Right atrium auricular region (tissue), 2 donors: ENCODE measurements around the gene KIAA1191. TPM values are rescaled to one million over a fixed set of nuclear protein-coding genes. Genes with fewer than 3 reads are reported as not detected.
A peak's percentile ranks its signal among the peaks of the same experiment; 100 is the strongest.
"Not testable (repeated sequence)": the region's sequence is repeated elsewhere in the genome, so short reads cannot be mapped to it uniquely, and the experiment has no call there.

Experiments used
- DNase-seq: peaks from one replicate; pipeline ENCODE4 v3.0.0-alpha.2; 2019; ENCODE audit warnings: low spot score
- H3K27ac ChIP-seq, 2 donors: fragments of 200-600 bp; sonication (generic); 1 replicate in 1 of 2; 2 replicates in 1 of 2; pipeline ENCODE4 v1.5.1; 2016 to 2019
- H3K27me3 ChIP-seq, 2 donors: fragments of 200-600 bp; sonication (generic); one replicate each; pipeline versions ENCODE4 v1.5.1 to v1.6.0; 2017 to 2019
- H3K36me3 ChIP-seq: fragments of 200-600 bp; sonication (generic); one replicate; pipeline ENCODE4 v1.5.1; 2016
- H3K4me1 ChIP-seq, 2 donors: fragments of 200-600 bp; sonication (generic); one replicate each; pipeline versions ENCODE4 v1.5.1 to v1.6.0; 2017 to 2019
- H3K4me3 ChIP-seq, 2 donors: fragments of 200-600 bp; sonication (generic); 1 replicate in 1 of 2; 2 replicates in 1 of 2; pipeline ENCODE4 v1.5.1; 2017 to 2019; ENCODE audit warnings: mild to moderate bottlenecking in 1 of 2, moderate library complexity in 1 of 2
- H3K9me3 ChIP-seq, 2 donors: fragments of 200-600 bp; sonication (generic); one replicate each; pipeline ENCODE4 v1.5.1; 2019
- total RNA-seq, 2 donors: library from RNA; depleted of rRNA; stranded (reverse); fragments of >200 nt; gene quantifications; one replicate each; pipeline ENCODE4 v1.1.0, GENCODE V29; 2016
- TF ChIP-seq, protein P1 (sequence below), 2 donors: fragments of 200-600 bp; sonication (generic); IDR thresholded peaks; one replicate each; pipeline ENCODE4 v1.5.1; 2019; ENCODE audit warnings: antibody characterized with exemption in 2 of 2

Gene KIAA1191, protein sequence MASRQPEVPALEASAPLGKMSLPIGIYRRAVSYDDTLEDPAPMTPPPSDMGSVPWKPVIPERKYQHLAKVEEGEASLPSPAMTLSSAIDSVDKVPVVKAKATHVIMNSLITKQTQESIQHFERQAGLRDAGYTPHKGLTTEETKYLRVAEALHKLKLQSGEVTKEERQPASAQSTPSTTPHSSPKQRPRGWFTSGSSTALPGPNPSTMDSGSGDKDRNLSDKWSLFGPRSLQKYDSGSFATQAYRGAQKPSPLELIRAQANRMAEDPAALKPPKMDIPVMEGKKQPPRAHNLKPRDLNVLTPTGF
- 100 to 1,000 TPM; 118 to 141 TPM for total RNA-seq

- Histone ChIP-seq H3K4me1 (peaks cover 0 to 38% of the 10 kb centered on the region in 2 donors), H3K27ac (peak within 1 kb of the TSS; percentile 89 to 91), H3K9me3 (no peaks in the 10 kb centered on the region), H3K36me3 (peaks cover 12% of the 10 kb centered on the region), H3K4me3 (peak within 1 kb of the TSS; percentile 78 to 99), H3K27me3 (no peaks in the 10 kb centered on the region)
- peak; percentile 95 for DNase-seq
- TF ChIP-seq, protein P1, sequence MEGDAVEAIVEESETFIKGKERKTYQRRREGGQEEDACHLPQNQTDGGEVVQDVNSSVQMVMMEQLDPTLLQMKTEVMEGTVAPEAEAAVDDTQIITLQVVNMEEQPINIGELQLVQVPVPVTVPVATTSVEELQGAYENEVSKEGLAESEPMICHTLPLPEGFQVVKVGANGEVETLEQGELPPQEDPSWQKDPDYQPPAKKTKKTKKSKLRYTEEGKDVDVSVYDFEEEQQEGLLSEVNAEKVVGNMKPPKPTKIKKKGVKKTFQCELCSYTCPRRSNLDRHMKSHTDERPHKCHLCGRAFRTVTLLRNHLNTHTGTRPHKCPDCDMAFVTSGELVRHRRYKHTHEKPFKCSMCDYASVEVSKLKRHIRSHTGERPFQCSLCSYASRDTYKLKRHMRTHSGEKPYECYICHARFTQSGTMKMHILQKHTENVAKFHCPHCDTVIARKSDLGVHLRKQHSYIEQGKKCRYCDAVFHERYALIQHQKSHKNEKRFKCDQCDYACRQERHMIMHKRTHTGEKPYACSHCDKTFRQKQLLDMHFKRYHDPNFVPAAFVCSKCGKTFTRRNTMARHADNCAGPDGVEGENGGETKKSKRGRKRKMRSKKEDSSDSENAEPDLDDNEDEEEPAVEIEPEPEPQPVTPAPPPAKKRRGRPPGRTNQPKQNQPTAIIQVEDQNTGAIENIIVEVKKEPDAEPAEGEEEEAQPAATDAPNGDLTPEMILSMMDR (IDR thresholded peaks at IDR 0.05), result peak in 1 of 2 donors; percentile 58
These were observed at the start of gene KIAA1191 for GRCh38 chr5:176361437-176362232. TSS of gene KIAA1191 (minus strand) at chr5:176361764. CDS start at chr5:176359508, 2,256 bp downstream.

- Histone ChIP-seq H3K27ac (no peak overlapping the region), H3K36me3 (peaks cover 34% of the 10 kb centered on the region), H3K27me3 (no peaks in the 10 kb centered on the region), H3K4me1 (peaks cover 0 to 64% of the 10 kb centered on the region in 2 donors), H3K9me3 (no peaks in the 10 kb centered on the region), H3K4me3 (no peak overlapping the region)
- DNase-seq, result no peak
- TF ChIP-seq, protein P1 (IDR thresholded peaks at IDR 0.05), result no peak
These were observed 49.1 kb upstream of the KIAA1191 start for GRCh38 chr5:176410486-176411180.

GRCh38 chr5:176409765-176410164 is 48.2 kb upstream of the KIAA1191 start:
- Histone ChIP-seq H3K27ac (no peak overlapping the region), H3K36me3 (peaks cover 40% of the 10 kb centered on the region), H3K9me3 (no peaks in the 10 kb centered on the region), H3K4me3 (no peak overlapping the region), H3K27me3 (no peaks in the 10 kb centered on the region), H3K4me1 (peaks cover 0 to 55% of the 10 kb centered on the region in 2 donors)
- TF ChIP-seq, protein P1 (IDR thresholded peaks at IDR 0.05), result no peak
- DNase-seq, result no peak

DNA sequence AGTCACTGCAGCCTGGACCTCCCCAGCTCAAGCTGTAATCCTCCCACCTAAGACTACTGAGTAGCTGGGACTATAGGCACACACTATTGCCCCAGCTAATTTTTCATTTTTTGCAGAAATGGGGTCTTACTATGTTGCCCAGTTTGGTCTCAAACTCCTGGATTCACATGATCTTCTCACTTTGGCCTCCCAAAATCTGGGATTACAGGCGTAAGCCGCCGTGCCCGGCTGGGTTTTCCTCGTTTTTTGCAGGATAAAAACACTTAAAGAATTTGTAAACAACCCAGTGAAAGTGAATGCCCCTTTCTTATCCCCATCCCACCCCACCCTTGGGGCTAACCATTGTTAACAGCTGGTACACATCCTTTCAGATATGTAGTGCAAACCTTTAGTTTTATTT is 47.0 kb upstream of the KIAA1191 start:
- Histone ChIP-seq H3K27ac (peak overlapping the region; percentile 2 to 58), H3K9me3 (no peaks in the 10 kb centered on the region), H3K36me3 (peaks cover 42% of the 10 kb centered on the region), H3K4me3 (no peak overlapping the region), H3K27me3 (no peaks in the 10 kb centered on the region), H3K4me1 (peaks cover 0 to 43% of the 10 kb centered on the region in 2 donors)
- DNase-seq, result no peak
- TF ChIP-seq, protein P1 (IDR thresholded peaks at IDR 0.05), result no peak

- H3K27me3 ChIP-seq, H3K4me3 ChIP-seq, DNase-seq, H3K9me3 ChIP-seq: not testable (repeated sequence)
- Histone ChIP-seq H3K27ac (peak overlapping the region; percentile 49 to 58), H3K4me1 (peaks cover 0 to 42% of the 10 kb centered on the region in 2 donors), H3K36me3 (peaks cover 42% of the 10 kb centered on the region)
These were observed 46.6 kb upstream of the KIAA1191 start for GRCh38 chr5:176408252-176408573.
